HG03159 (cell line): ENCODE data around the gene PRR15L.
"Not testable (repeated sequence)": the region's sequence is repeated elsewhere in the genome, so short reads cannot be mapped to it uniquely, and the experiment has no call there.

Experiments used
- ATAC-seq: cut with Tn5 transposase; IDR thresholded peaks from one replicate; pipeline ENCODE4 v1.9.1; 2021; ENCODE audit warnings: mild to moderate bottlenecking, moderate library complexity; ENCODE audit not compliant: unreplicated experiment

PRR15L gene

DNA sequence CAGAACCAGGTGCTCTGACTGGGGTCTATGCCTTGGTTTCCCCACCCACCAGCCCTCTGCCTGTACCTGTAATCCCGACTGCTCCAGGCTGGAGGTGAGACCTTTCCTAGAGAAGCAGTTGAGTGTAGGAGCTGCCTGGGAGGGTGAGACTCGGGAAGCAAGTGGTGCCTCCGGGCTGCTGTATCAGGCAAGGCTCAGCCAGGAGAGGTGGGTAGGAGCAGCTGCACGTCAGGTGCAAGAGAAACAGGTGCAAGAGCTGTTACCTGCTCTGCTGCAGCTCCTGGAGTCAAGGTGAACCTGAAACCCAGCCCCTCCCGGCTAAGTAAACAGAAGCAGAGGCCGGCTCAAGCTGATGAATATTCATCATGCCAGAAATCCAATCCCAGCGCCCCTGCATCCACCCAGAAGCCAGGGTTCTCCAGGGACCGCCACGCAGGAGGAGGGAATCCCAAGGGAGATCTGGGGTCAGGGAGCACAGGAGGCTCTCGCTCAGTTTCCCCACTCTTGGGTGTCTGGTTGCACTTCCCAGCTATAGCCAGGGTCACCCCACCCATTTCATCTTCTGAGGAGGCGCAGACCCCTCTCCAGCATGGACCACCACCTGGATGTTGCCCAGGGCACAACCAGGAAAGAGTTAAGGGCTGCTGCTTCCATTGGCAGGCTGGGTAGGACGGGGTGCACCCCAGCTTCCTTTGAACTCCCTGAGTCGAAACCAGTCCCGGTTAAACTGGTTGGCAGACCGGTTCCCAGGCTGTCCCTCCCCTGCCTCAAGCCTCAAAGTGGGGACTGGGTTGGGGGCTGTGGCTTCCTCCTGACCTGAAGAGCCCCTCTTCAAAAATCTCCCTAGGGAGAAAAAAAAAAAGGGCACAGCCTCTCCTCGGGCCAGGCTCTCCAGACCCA lies at the start of gene PRR15L:
PRR15L (minus strand) TSS at position 293 of the 900 bp plus-strand sequence. CDS start 4,649 bp downstream, outside the sequence.
- ATAC-seq: no peak

- ATAC-seq: no peak
Observed at GRCh38 chr17:48006936-48007709, 49.4 kb upstream of the PRR15L start.

- ATAC-seq: no peak
Observed at GRCh38 chr17:48004983-48005382, 47.3 kb upstream of the PRR15L start.

DNA sequence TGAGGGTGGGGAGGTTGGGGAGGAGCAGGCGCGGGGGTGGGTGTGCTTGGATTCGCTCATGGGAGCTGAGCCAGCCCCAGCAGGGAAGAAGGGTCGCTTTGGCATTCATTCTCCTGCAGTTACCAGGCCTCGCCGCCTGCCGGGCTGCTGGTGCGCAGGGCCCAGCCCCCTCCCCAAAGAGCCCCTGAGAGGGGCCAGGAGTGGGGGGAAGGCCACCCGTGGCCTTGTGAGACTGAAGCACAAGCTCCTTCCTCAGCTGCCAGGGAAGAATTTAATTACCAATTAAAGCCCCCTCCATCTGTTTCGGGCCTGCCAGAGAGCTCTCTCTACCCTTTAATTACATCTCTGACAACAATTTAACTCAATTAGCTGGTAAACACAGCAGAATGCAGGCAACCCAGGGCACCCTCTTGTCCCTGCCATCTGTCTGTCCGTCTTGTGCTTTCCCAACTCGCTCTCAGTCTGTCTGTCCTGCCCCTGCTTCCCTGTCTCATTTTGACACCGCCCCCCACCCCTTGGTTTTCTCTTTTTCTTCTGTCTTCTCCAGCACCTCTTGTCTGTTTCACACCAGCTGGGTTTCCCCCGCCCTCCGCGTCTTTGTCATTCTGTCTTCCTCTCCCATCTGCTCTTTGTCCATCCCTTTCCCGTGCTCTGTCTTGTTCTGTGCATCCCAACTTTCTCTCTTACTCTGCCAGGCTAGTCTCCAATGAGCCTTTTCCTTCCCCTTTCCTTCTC lies 45.9 kb upstream of the PRR15L start:
- ATAC-seq: no peak

- no peak for ATAC-seq
Observed at GRCh38 chr17:48002916-48003416, 45.3 kb upstream of the PRR15L start.

DNA sequence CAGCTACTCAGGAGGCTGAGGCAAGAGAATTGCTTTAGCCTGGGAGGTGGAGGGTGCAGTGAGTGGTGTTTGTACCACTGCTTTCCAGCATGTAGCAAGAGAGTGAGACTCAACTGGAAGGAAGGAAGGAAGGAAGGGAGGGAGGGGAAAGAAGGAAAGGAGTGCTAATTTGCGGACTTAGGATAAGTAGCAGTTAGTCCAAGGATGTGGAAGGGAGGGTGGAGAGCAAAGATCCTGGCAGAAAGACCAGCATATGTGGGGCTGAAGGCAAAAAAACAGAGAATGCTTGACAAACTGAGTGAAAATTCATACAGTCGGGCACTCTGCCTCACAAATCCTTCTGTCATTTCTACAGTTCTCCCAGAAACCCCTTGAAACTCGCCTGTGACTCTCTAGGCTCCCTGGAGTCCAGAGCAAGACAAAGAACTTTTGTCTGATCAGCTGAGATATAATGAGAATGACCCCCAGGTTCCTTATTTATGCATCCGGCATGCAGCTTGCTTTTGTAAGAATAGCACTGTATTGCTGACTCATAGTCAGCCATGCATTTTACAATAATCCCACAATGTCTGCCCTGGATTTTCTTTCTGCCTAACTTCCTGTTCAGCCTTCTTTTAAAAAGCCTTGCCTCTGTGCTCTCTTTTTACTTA lies 44.7 kb upstream of the PRR15L start:
- ATAC-seq: no peak

GRCh38 chr17:48001657-48002056 lies 44.0 kb upstream of the PRR15L start:
- ATAC-seq: not testable (repeated sequence)

DNA sequence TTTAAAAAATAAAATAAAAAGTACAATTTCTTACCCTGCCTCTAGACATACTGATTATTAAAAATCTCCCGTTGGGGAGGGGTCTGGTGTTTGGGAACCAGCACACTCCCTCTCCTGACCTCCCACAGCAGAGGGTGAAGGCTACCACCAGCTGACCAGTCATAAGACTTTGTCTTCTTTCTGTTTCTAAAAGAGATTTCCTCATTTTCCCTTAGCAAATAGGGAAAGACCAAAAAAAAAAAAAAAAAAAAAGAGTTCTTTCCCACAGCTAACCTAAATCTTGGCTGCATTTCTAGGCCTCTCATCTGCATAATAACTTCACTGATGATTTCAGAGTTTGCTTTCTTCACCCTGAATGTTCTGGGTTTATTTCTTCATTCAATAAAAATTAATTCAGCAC lies 43.5 kb upstream of the PRR15L start:
- ATAC-seq: no peak

DNA sequence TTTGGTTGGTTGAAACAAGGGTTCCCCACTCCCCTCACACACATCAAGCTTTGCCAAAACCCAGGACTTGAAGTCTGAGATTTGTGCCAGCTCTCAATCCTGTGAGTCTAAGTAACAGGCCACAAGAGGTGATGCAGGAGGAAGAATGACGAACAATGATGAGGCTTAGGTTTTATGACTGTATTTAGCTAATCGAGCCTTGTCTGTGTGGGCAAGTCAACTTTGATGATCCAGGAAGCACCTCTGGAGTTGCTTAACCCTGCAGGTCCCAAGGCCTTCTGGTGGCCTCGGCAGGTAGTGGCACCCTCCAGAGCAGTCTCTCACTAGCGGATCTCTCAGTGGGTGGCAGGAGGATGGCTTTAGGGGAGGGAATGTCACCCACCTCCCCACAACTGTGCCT lies 41.9 kb upstream of the PRR15L start:
- no peak for ATAC-seq

DNA sequence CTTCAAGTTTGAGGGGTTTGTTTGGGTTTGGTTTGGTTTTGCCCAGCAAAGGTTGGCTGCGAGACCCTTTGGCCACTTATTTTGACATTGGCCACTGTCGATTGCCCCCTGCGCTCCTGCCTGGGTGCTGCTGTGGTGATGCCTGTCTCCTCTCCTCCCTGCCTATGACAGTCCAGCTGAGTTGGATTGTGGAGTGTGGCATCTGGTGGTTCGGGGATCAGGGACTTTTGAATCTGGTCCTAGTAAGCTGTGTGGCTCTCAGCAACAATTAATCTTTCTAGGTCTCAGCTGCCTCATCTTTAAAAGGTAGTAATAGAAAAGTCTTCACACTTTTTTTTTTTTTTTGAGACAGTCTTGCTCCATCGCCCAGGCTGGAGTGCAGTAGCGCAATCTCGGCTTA lies 40.4 kb upstream of the PRR15L start:
- no peak for ATAC-seq

- no peak for ATAC-seq
Observed at GRCh38 chr17:47997586-47997985, 39.9 kb upstream of the PRR15L start.

DNA sequence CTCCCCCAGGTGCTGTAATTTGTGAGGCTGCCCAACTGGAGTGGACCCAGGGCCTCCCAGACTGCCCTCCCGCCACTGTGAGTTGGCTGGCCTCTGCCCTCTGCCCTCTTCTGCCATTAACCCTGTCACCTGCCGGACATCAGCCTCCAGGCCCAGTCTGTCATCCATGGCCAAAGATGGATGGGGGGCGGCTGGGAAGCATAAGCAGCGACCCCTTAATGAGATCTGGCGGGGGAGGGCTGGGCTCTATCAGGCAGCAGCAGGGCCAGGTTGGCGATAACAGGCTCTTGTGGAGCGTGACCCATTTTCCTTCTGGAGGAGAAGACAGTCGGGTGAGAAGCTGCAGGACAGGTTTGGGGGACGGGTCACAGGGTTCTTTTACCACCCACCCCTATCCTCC lies 38.5 kb upstream of the PRR15L start:
- no peak for ATAC-seq

GRCh38 chr17:47995241-47995935 lies 37.7 kb upstream of the PRR15L start:
- ATAC-seq: no peak

DNA sequence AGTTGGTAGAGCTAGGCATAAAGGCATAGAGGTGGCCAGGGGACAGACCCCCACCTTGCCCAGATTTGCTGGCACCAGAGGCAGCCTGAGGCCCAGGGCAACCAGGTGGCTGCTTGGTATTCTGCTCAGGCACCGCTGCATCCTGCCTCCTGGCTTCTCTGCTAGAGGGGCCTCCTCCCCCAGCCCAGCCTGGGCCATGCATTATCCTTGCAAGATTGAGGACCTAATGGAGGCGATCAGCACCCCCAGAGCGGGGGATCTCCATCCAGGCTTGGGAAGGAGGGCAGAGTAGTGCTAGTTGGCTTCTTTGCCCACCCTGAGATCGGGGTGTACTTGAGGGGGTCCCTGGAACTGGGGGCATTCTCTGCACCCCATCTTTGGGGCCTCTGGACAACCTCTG lies 37.0 kb upstream of the PRR15L start:
- no peak for ATAC-seq

GRCh38 chr17:47993964-47994363 lies 36.3 kb upstream of the PRR15L start:
- ATAC-seq: no peak

DNA sequence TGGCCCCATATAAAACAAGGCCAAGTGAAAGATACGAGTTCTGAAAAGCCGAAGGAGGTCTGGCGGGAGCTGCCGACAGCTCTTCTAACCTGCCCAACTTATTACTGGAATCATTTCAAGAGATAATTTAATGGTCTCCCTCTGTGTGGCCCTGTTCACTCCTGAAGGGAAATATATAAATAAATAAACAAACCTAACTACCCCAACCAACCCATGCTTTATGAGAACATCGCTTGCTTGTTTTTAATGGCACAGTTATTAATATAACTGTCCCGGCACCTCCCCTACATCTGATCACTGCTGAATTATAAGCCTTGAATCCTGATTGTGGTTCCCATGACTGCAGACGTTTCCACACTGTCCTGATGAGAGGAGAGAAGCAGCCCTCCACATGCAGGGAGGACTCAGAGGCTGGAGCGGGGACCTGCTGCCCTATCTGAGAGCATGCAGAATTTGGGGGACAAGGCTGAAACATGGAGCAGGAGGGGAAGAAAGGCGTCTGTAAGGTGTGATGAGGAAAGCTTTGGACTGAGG lies 35.4 kb upstream of the PRR15L start:
- ATAC-seq: no peak

DNA sequence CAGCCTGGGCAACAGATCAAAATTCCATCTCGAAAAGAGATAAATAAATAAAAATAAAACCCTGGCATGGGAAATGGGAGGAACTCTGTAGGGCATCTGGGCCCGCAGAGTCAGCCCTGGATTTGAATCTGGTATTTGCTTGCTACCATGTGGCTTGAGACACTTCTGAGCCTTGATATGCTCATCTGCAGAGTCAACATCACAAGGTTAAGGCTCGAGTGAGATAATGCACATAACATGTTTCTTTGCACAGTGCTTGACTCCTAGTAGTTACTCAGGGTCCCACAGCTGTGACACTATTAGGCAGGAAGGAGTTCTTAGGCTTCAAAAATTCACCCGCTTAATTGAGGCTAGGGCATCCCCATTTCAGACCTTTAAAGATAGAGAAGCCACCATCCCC lies 34.5 kb upstream of the PRR15L start:
- no peak for ATAC-seq

GRCh38 chr17:47990962-47991731 lies 33.5 kb upstream of the PRR15L start:
- no peak for ATAC-seq

GRCh38 chr17:47989700-47990099 lies 32.0 kb upstream of the PRR15L start:
- no peak for ATAC-seq
